ENCODE measurements around the gene DAZ4. TPM values are rescaled to one million over a fixed set of nuclear protein-coding genes. Genes with fewer than 3 reads are reported as not detected.
"Not testable (repeated sequence)": the region's sequence is repeated elsewhere in the genome, so short reads cannot be mapped to it uniquely, and the experiment has no call there.

DAZ4 gene
- polyA plus RNA-seq (2012; ENCODE audit: missing spikeins): not detected

- DNase-seq (ENCODE audit: insufficient read length); FAIRE-seq: not testable (repeated sequence)
Observed at GRCh38 chrY:24833619-24834018, at the start of gene DAZ4. Gene DAZ4, plus strand, starts transcription at chrY:24833919. Its CDS starts 208 bp downstream, at chrY:24834127.

- FAIRE-seq; DNase-seq (ENCODE audit: insufficient read length): not testable (repeated sequence)
Observed at GRCh38 chrY:24813293-24813692, 20.4 kb upstream of the DAZ4 start, which contains the start of gene DAZ3. Gene DAZ3, minus strand, starts transcription at chrY:24813393. Its CDS starts 208 bp downstream, at chrY:24813185.

GRCh38 chrY:24821836-24822235 lies 11.9 kb upstream of the DAZ4 start:
- not testable (repeated sequence) for DNase-seq (ENCODE audit: insufficient read length); FAIRE-seq

GRCh38 chrY:24824184-24824879 lies 9.4 kb upstream of the DAZ4 start:
- DNase-seq (ENCODE audit: insufficient read length); FAIRE-seq: not testable (repeated sequence)

- not testable (repeated sequence) for FAIRE-seq; DNase-seq (ENCODE audit: insufficient read length)
Observed at GRCh38 chrY:24825069-24825468, 8.7 kb upstream of the DAZ4 start.
